Lung (tissue), 12 donors: ENCODE results near the gene IGDCC3. TPM values are rescaled to one million over a fixed set of nuclear protein-coding genes. Genes with fewer than 3 reads are reported as not detected.

Experiments
- ATAC-seq: fragments of 200-7000 bp; cut with Tn5 transposase; one replicate; pipeline ENCODE4 v1.9.1; 2020; ENCODE audit warnings: moderate number of reproducible peaks; ENCODE audit not compliant: insufficient read depth, low FRiP score
- DNase-seq, 3 donors: peaks; one replicate each; pipeline ENCODE4 v3.0.0-alpha.2; 2013 to 2017
- H3K27ac ChIP-seq, 2 donors: one replicate each; pipeline ENCODE4 v1.5.1; 2013; ENCODE audit warnings: mild to moderate bottlenecking in 2 of 2, moderate library complexity in 2 of 2, control low read depth in 1 of 2, inconsistent platforms in 1 of 2, low read depth in 1 of 2, low read length in 1 of 2
- H3K27me3 ChIP-seq, 3 donors: one replicate each; pipeline ENCODE4 v1.5.1; 2013; ENCODE audit warnings: low read length in 2 of 3; ENCODE audit not compliant: control insufficient read depth in 3 of 3, insufficient read depth in 3 of 3
- H3K36me3 ChIP-seq, 4 donors: one replicate each; pipeline ENCODE4 v1.5.1; 2013; ENCODE audit warnings: low read length in 4 of 4, mild to moderate bottlenecking in 1 of 4, moderate library complexity in 1 of 4; ENCODE audit not compliant: control insufficient read depth in 4 of 4, insufficient read depth in 4 of 4
- H3K4me1 ChIP-seq, 5 donors: one replicate each; pipeline ENCODE4 v1.5.1; 2013; ENCODE audit warnings: low read length in 5 of 5, mild to moderate bottlenecking in 2 of 5, moderate library complexity in 1 of 5; ENCODE audit not compliant: control insufficient read depth in 5 of 5, insufficient read depth in 5 of 5
- H3K4me3 ChIP-seq: one replicate; pipeline ENCODE4 v1.5.1; 2013; ENCODE audit warnings: mild to moderate bottlenecking, control low read depth, moderate library complexity
- H3K9ac ChIP-seq, 2 donors: one replicate each; pipeline ENCODE4 v1.5.1; 2013; ENCODE audit warnings: low read length in 2 of 2, control low read depth in 1 of 2; ENCODE audit not compliant: insufficient read depth in 1 of 2
- H3K9me3 ChIP-seq, 4 donors: one replicate each; pipeline ENCODE4 v1.5.1; 2013; ENCODE audit warnings: low read length in 3 of 4, mild to moderate bottlenecking in 1 of 4, moderate library complexity in 1 of 4; ENCODE audit not compliant: control insufficient read depth in 4 of 4, insufficient read depth in 3 of 4
- CTCF ChIP-seq: IDR thresholded peaks from 2 replicates; pipeline ENCODE4 v1.5.1; 2012; ENCODE audit warnings: mild to moderate bottlenecking; ENCODE audit errors: control extremely low read depth, extremely low read depth
- WGBS, 2 donors: extraction: QIAGEN DNeasy Blood & Tissue Kit; methylation state at CpG; one replicate each; pipeline ENCODE4 v1.1.7; 2013; 5-methylcytosine and 5-hydroxymethylcytosine counted together
- polyA plus RNA-seq, 2 donors: library from polyadenylated mRNA; stranded (reverse); fragments of 200-250 nt; gene quantifications; one replicate each; pipeline ENCODE4 v1.2.1, GENCODE V29; 2013
- total RNA-seq, 2 donors: library from RNA; depleted of rRNA in 1 of 2; stranded (reverse); fragments of >200 nt in 1 of 2; gene quantifications; one replicate each; pipeline ENCODE4 v1.2.1, GENCODE V29; 2014 to 2021
- donor health status: control.
- donor health status: control.
- donor health status: Bipolar disorder and iron deficiency.
- donor health status: healthy.
- donor health status: DM: yes; HTN: yes; CAD: no.

IGDCC3 gene
- total and polyA plus RNA-seq, 4 donors = 0.09 to 1.3 TPM; not detected in 2

GRCh38 chr15:65298731-65299130 lies 79.1 kb downstream of the IGDCC3 start:
- 91 to 95% methylated on average over 11 of the region's 11 CpGs for WGBS, 2 donors
- Histone ChIP-seq H3K27me3 (no peaks in the 10 kb centered on the region), H3K4me3 (no peak overlapping the region), H3K36me3 (no peaks in the 10 kb centered on the region), H3K27ac (no peak overlapping the region), H3K9me3 (no peaks in the 10 kb centered on the region), H3K9ac (no peak overlapping the region), H3K4me1 (peaks cover 0 to 23% (median 3%) of the 10 kb centered on the region in 5 donors)
- no peak for DNase-seq
- TF ChIP-seq CTCF = no peak
- ATAC-seq = no peak

GRCh38 chr15:65292938-65293518 lies 84.8 kb downstream of the IGDCC3 start:
- no peak for ATAC-seq
- 44 to 55% methylated on average over 1 of the region's 1 CpG for WGBS, 2 donors
- no peak overlapping the region for H3K9ac ChIP-seq

GRCh38 chr15:65290228-65290627 lies 87.6 kb downstream of the IGDCC3 start:
- Histone ChIP-seq H3K4me3 (no peak overlapping the region), H3K9me3 (no peaks in the 10 kb centered on the region), H3K27me3 (no peaks in the 10 kb centered on the region), H3K27ac (no peak overlapping the region), H3K9ac (no peak overlapping the region), H3K36me3 (no peaks in the 10 kb centered on the region), H3K4me1 (peaks cover 0 to 13% (median 3%) of the 10 kb centered on the region in 5 donors)
- no peak for DNase-seq
- WGBS, 2 donors = 90 to 94% methylated on average over 7 of the region's 7 CpGs
- ATAC-seq = no peak
- TF ChIP-seq CTCF = no peak

More at GRCh38 chr15:65292938-65293518, 84.8 kb downstream of the IGDCC3 start:
- H3K4me3 ChIP-seq = no peak overlapping the region
- H3K9me3 ChIP-seq = no peaks in the 10 kb centered on the region
- no peaks in the 10 kb centered on the region for H3K36me3 ChIP-seq
- DNase-seq = no peak
- no peak for TF ChIP-seq CTCF
- no peak overlapping the region for H3K27ac ChIP-seq
- no peaks in the 10 kb centered on the region for H3K27me3 ChIP-seq
- peaks cover 0 to 17% (median 0%) of the 10 kb centered on the region in 5 donors for H3K4me1 ChIP-seq
